HepG2 (cell line): ENCODE measurements around the gene CDC34. TPM values are rescaled to one million over a fixed set of nuclear protein-coding genes. Genes with fewer than 3 reads are reported as not detected.
A peak's percentile ranks its signal among the peaks of the same experiment; 100 is the strongest.

Experiments used
- GPN1 ChIP-seq: sonication (generic); formaldehyde crosslinking; IDR thresholded peaks from 2 replicates; pipeline ENCODE4 v1.5.1; 2020; ENCODE audit warnings: missing genetic modification reagents, borderline replicate concordance
- HDAC2 ChIP-seq: sonication (generic); formaldehyde crosslinking; IDR thresholded peaks from 2 replicates; pipeline ENCODE4 v1.4.0; 2020; ENCODE audit warnings: missing genetic modification reagents
- HNRNPLL ChIP-seq: fragments of 200-400 bp; formaldehyde crosslinking; IDR thresholded peaks from 2 replicates; pipeline ENCODE4 v1.6.1; 2017; ENCODE audit warnings: mild to moderate bottlenecking, low read depth, low read length; ENCODE audit not compliant: poor library complexity, severe bottlenecking
- MYC ChIP-seq: sonication (generic); formaldehyde crosslinking; IDR thresholded peaks from 2 replicates; pipeline ENCODE4 v1.9.0; 2021; ENCODE audit warnings: missing genetic modification reagents, borderline replicate concordance
- PAWR ChIP-seq: sonication (generic); formaldehyde crosslinking; IDR thresholded peaks from 2 replicates; pipeline ENCODE4 v1.4.0; 2020; ENCODE audit warnings: missing genetic modification reagents, mild to moderate bottlenecking, borderline replicate concordance
- PHF21A ChIP-seq: sonication (generic); formaldehyde crosslinking; IDR thresholded peaks from 2 replicates; pipeline ENCODE4 v1.5.0; 2020; ENCODE audit warnings: mild to moderate bottlenecking, missing genetic modification reagents
- SAFB2 ChIP-seq: sonication (generic); formaldehyde crosslinking; IDR thresholded peaks from 2 replicates; pipeline ENCODE4 v1.5.1; 2020; ENCODE audit warnings: missing genetic modification reagents, low read depth, mild to moderate bottlenecking, borderline replicate concordance
- SAP130 ChIP-seq: IDR thresholded peaks from 2 replicates; pipeline ENCODE4 v1.6.1; 2016; ENCODE audit warnings: low read depth
- SMARCC2 ChIP-seq: fragments of 450-650 bp; IDR thresholded peaks from 2 replicates; pipeline ENCODE4 v1.6.1; 2017; ENCODE audit warnings: antibody characterized with exemption, mild to moderate bottlenecking
- ZFAT ChIP-seq: sonication (generic); formaldehyde crosslinking; conservative IDR thresholded peaks from 2 replicates; pipeline ENCODE4 v1.8.1; 2023; ENCODE audit warnings: missing genetic modification reagents, inconsistent platforms
- ZNF20 ChIP-seq: sonication (generic); formaldehyde crosslinking; IDR thresholded peaks from 2 replicates; pipeline ENCODE4 v1.4.0; 2020; ENCODE audit warnings: mild to moderate bottlenecking, moderate library complexity, missing genetic modification reagents
- ZNF225 ChIP-seq: sonication (generic); formaldehyde crosslinking; IDR thresholded peaks from 2 replicates; pipeline ENCODE4 v1.4.0; 2020; ENCODE audit warnings: mild to moderate bottlenecking, missing genetic modification reagents
- ZNF281 ChIP-seq: sonication (generic); formaldehyde crosslinking; IDR thresholded peaks from 2 replicates; pipeline ENCODE4 v1.4.0; 2020; ENCODE audit warnings: missing genetic modification reagents, borderline replicate concordance
- ZNF430 ChIP-seq: sonication (generic); formaldehyde crosslinking; IDR thresholded peaks from 2 replicates; pipeline ENCODE4 v1.9.0; 2021; ENCODE audit warnings: mild to moderate bottlenecking, missing genetic modification reagents
- ZNF558 ChIP-seq: sonication (generic); formaldehyde crosslinking; IDR thresholded peaks from 2 replicates; pipeline ENCODE4 v1.9.0; 2022; ENCODE audit warnings: mild to moderate bottlenecking, missing genetic modification reagents, borderline replicate concordance
- ZNF776 ChIP-seq: sonication (generic); formaldehyde crosslinking; IDR thresholded peaks from 2 replicates; pipeline ENCODE4 v1.4.0; 2020; ENCODE audit warnings: mild to moderate bottlenecking, missing genetic modification reagents
- ZNF850 ChIP-seq: sonication (generic); formaldehyde crosslinking; conservative IDR thresholded peaks from 2 replicates; pipeline ENCODE4 v1.9.0; 2021; ENCODE audit warnings: mild to moderate bottlenecking, missing genetic modification reagents
- ZSCAN21 ChIP-seq: sonication (generic); formaldehyde crosslinking; IDR thresholded peaks from 2 replicates; pipeline ENCODE4 v1.8.0; 2022; ENCODE audit warnings: mild to moderate bottlenecking, missing genetic modification reagents, moderate library complexity, borderline replicate concordance
- polyA plus RNA-seq, 8 experiments: library from polyadenylated mRNA; depleted of rRNA in 3 of 8; stranded (reverse) in 7 of 8; unstranded in 1 of 8; fragments of >200 nt; fragmentation: Illumina TruSeq in 4 of 8; extraction: Trizol in 4 of 8; gene quantifications; 2 replicates each; pipeline versions ENCODE4 v1.2.1 to v1.2.3, GENCODE V29; 2011 to 2016; ENCODE audit warnings: low read depth in 4 of 8, missing spikeins in 1 of 8, mixed read lengths in 1 of 8; ENCODE audit not compliant: insufficient read depth in 1 of 8
- total RNA-seq, 5 experiments: library from RNA; depleted of rRNA; stranded (reverse); fragments of >200 nt; fragmentation: Illumina TruSeq; extraction: Trizol; gene quantifications; 2 replicates each; pipeline ENCODE4 v1.2.3, GENCODE V29; 2016; ENCODE audit warnings: low read depth in 1 of 5
- TF ChIP-seq, protein P1 (sequence below): sonication (generic); formaldehyde crosslinking; IDR thresholded peaks from 2 replicates; pipeline ENCODE4 v1.5.0; 2020; ENCODE audit warnings: missing genetic modification reagents
- TF ChIP-seq, protein P2 (sequence below): sonication (generic); formaldehyde crosslinking; IDR thresholded peaks from 2 replicates; pipeline ENCODE4 v1.8.0; 2022; ENCODE audit warnings: missing genetic modification reagents, mild to moderate bottlenecking, inconsistent platforms, borderline replicate concordance

CDC34 gene
- total and polyA plus RNA-seq, 2 of the 13 experiments (the other 11 are each of a cell fraction or from before 2014, with no cell fraction given) = 138 to 150 TPM

GRCh38 chr19:488505-489417 lies 42.8 kb upstream of the CDC34 start (continued):
- peak; percentile 81 for TF ChIP-seq MYC (CRISPR knock-in tag)
- peak; percentile 77 for TF ChIP-seq SAFB2 (CRISPR knock-in tag)
- TF ChIP-seq ZSCAN21 = peak; percentile 95
- no peak; the same call in 1 of the 2 replicates for TF ChIP-seq GPN1 (CRISPR knock-in tag)
- peak; percentile 39; the same call in 1 of the 2 replicates for TF ChIP-seq ZNF281
- TF ChIP-seq ZNF430 (CRISPR knock-in tag) = peak; percentile 90
- TF ChIP-seq, protein P1, sequence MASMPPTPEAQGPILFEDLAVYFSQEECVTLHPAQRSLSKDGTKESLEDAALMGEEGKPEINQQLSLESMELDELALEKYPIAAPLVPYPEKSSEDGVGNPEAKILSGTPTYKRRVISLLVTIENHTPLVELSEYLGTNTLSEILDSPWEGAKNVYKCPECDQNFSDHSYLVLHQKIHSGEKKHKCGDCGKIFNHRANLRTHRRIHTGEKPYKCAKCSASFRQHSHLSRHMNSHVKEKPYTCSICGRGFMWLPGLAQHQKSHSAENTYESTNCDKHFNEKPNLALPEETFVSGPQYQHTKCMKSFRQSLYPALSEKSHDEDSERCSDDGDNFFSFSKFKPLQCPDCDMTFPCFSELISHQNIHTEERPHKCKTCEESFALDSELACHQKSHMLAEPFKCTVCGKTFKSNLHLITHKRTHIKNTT (CRISPR knock-in tag) = peak; percentile 99
- TF ChIP-seq SAP130 (CRISPR knock-in tag) = peak; percentile 81
- TF ChIP-seq ZNF850 (CRISPR knock-in tag) = no peak
- TF ChIP-seq ZNF776 (CRISPR knock-in tag) = peak; percentile 66
- 0 out of 2 replicates have a peak, but pooled peaks have one; percentile 19 for TF ChIP-seq ZNF20 (CRISPR knock-in tag)
- TF ChIP-seq PAWR (CRISPR knock-in tag) = no peak
- 0 out of 2 replicates have a peak, but pooled peaks have one; percentile 47 for TF ChIP-seq ZFAT
- TF ChIP-seq ZNF225 (CRISPR knock-in tag) = no peak
- no peak for TF ChIP-seq SMARCC2
- no peak for TF ChIP-seq HNRNPLL
- TF ChIP-seq, protein P2, sequence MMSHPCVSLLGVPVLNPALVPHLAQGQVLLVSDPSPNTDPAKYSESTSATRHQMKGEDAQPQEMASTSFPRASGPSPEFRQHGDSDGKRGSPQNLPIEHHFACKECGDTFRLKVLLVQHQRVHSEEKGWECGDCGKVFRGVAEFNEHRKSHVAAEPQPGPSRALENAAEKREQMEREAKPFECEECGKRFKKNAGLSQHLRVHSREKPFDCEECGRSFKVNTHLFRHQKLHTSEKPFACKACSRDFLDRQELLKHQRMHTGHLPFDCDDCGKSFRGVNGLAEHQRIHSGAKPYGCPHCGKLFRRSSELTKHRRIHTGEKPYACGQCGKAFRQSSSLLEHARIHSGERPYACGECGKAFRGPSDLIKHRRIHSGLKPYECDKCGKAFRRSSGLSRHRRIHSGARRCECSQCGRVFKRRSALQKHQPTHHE = peak; percentile 23; the same call in 1 of the 2 replicates
- TF ChIP-seq HDAC2 = peak; percentile 32; the same call in 1 of the 2 replicates
- peak; percentile 27; the same call in 1 of the 2 replicates for TF ChIP-seq ZNF558 (CRISPR knock-in tag)
- TF ChIP-seq PHF21A (CRISPR knock-in tag) = peak; percentile 70; the same call in 1 of the 2 replicates
